Measurements from ENCODE around the gene WHAMM. TPM values are rescaled to one million over a fixed set of nuclear protein-coding genes. Genes with fewer than 3 reads are reported as not detected.
"Not testable (repeated sequence)": the region's sequence is repeated elsewhere in the genome, so short reads cannot be mapped to it uniquely, and the experiment has no call there.

Gene WHAMM
- total RNA-seq, result 18.8 TPM

GRCh38 chr15:82809308-82810060 lies at the start of gene WHAMM:
Gene WHAMM (plus strand): TSS chr15:82809628. CDS start chr15:82809727, 99 bp downstream.
- H3K4me1 ChIP-seq, result peaks cover 7 to 16% of the 10 kb centered on the region in 2 donors
- intact Hi-C loops (cut with DNase I), result loop anchor here (1.0 to 5.0 kb wide), 7 partner anchors 23 to 762 kb away; partner anchors contain the start of genes BTBD1, MEX3B, RAMAC and RPS17
- peak in 1 of 3 experiments; percentile 8 for TF ChIP-seq CTCF (IDR thresholded peaks at IDR 0.05)
- peaks cover 10 to 18% of the 10 kb centered on the region in 2 donors for H3K36me3 ChIP-seq
- H3K4me3 ChIP-seq, result peak within 1 kb of the TSS; percentile 90 to 91
- DNase-seq (ENCODE audit: low spot score in 2 of 2), result peak; percentile 99
- H3K9me3 ChIP-seq, result no peaks in the 10 kb centered on the region
- H3K27me3 ChIP-seq, result no peaks in the 10 kb centered on the region
- peak within 1 kb of the TSS; percentile 98 to 100 for H3K27ac ChIP-seq

GRCh38 chr15:82763361-82764116 lies 45.9 kb upstream of the WHAMM start:
- Histone ChIP-seq H3K9me3 (no peaks in the 10 kb centered on the region), H3K4me1 (no peaks in the 10 kb centered on the region), H3K4me3 (no peak overlapping the region), H3K27me3 (no peaks in the 10 kb centered on the region), H3K27ac (no peak overlapping the region), H3K36me3 (peaks cover 0 to 32% of the 10 kb centered on the region in 2 donors)
- intact Hi-C loops (cut with DNase I), result no loop called here
- no peak for DNase-seq (ENCODE audit: low spot score in 2 of 2)
- TF ChIP-seq CTCF (IDR thresholded peaks at IDR 0.05), result no peak

- Histone ChIP-seq H3K9me3 (no peaks in the 10 kb centered on the region), H3K27me3 (no peaks in the 10 kb centered on the region), H3K4me1 (no peaks in the 10 kb centered on the region), H3K4me3 (no peak overlapping the region), H3K27ac (no peak overlapping the region), H3K36me3 (peaks cover 0 to 26% of the 10 kb centered on the region in 2 donors)
- no peak for DNase-seq (ENCODE audit: low spot score in 2 of 2)
- intact Hi-C loops (cut with DNase I), result no loop called here
- TF ChIP-seq CTCF (IDR thresholded peaks at IDR 0.05), result no peak
Measured at GRCh38 chr15:82764117-82764490, 45.3 kb upstream of the WHAMM start.

- no peaks in the 10 kb centered on the region for H3K4me1 ChIP-seq
- H3K27ac ChIP-seq, result no peak overlapping the region
- no peak for TF ChIP-seq CTCF (IDR thresholded peaks at IDR 0.05)
- no peak for DNase-seq (ENCODE audit: low spot score in 2 of 2)
- no peak overlapping the region for H3K4me3 ChIP-seq
- intact Hi-C loops (cut with DNase I), result no loop called here
- H3K27me3 ChIP-seq, result no peaks in the 10 kb centered on the region
- peaks cover 0 to 25% of the 10 kb centered on the region in 2 donors for H3K36me3 ChIP-seq
- no peaks in the 10 kb centered on the region for H3K9me3 ChIP-seq
Measured at GRCh38 chr15:82764740-82765139, 44.7 kb upstream of the WHAMM start.

GRCh38 chr15:82766201-82766600 lies 43.2 kb upstream of the WHAMM start:
- H3K4me1 ChIP-seq; intact Hi-C loops (cut with DNase I); H3K27me3 ChIP-seq; H3K27ac ChIP-seq; H3K9me3 ChIP-seq; H3K4me3 ChIP-seq; DNase-seq (ENCODE audit: low spot score in 2 of 2): not testable (repeated sequence)
- H3K36me3 ChIP-seq, result peaks cover 0 to 25% of the 10 kb centered on the region in 2 donors
